Glutamatergic neuron (in vitro differentiated cells): ENCODE data around the gene HDAC3. TPM values are rescaled to one million over a fixed set of nuclear protein-coding genes. Genes with fewer than 3 reads are reported as not detected.

Experiments
- DNase-seq: peaks from one replicate; pipeline ENCODE4 v3.0.0; 2022
- H3K27ac Mint-ChIP-seq: one replicate; pipeline ENCODE4 v1.8.0; 2020; ENCODE audit warnings: mild to moderate bottlenecking, mixed read lengths, inconsistent platforms; ENCODE audit not compliant: unreplicated experiment
- H3K27me3 Mint-ChIP-seq: one replicate; pipeline ENCODE4 v1.8.0; 2020; ENCODE audit warnings: mild to moderate bottlenecking, moderate library complexity, mixed read lengths, inconsistent platforms; ENCODE audit not compliant: unreplicated experiment
- H3K36me3 Mint-ChIP-seq: one replicate; pipeline ENCODE4 v1.8.0; 2020; ENCODE audit warnings: mild to moderate bottlenecking, mixed read lengths, inconsistent platforms; ENCODE audit not compliant: unreplicated experiment
- H3K4me1 Mint-ChIP-seq: one replicate; pipeline ENCODE4 v1.8.0; 2020; ENCODE audit warnings: mild to moderate bottlenecking, low read depth, mixed read lengths, inconsistent platforms; ENCODE audit not compliant: unreplicated experiment
- H3K4me3 Mint-ChIP-seq: one replicate; pipeline ENCODE4 v1.8.0; 2020; ENCODE audit warnings: mild to moderate bottlenecking, mixed read lengths, inconsistent platforms; ENCODE audit not compliant: unreplicated experiment
- H3K9me3 Mint-ChIP-seq: one replicate; pipeline ENCODE4 v1.8.0; 2020; ENCODE audit warnings: mild to moderate bottlenecking, moderate library complexity, mixed read lengths, inconsistent platforms; ENCODE audit not compliant: unreplicated experiment
- CTCF ChIP-seq: fragments of 200-600 bp; sonication (generic); IDR thresholded peaks from one replicate; pipeline ENCODE4 v1.5.0; 2021; ENCODE audit not compliant: partially characterized antibody, unreplicated experiment
- total RNA-seq: library from RNA; stranded (reverse); fragmentation: NEBNext Ultra II Directional; extraction: Animal tissue kit (Norgen Biotek cat#: 25700); gene quantifications from one replicate; pipeline ENCODE4 v1.2.1, GENCODE V29; 2021; ENCODE audit not compliant: unreplicated experiment

Gene HDAC3
- total RNA-seq, 1 donor from 2014 or later: 81.8 TPM

GRCh38 chr5:141605523-141606277 is 30.9 kb downstream of the HDAC3 start:
- H3K27me3 Mint-ChIP-seq: no peaks in the 10 kb centered on the region
- TF ChIP-seq CTCF: no peak
- peaks cover 3% of the 10 kb centered on the region for H3K4me1 Mint-ChIP-seq
- no peak for DNase-seq
- no peaks in the 10 kb centered on the region for H3K9me3 Mint-ChIP-seq
- H3K36me3 Mint-ChIP-seq: no peaks in the 10 kb centered on the region
- no peak overlapping the region for H3K27ac Mint-ChIP-seq
- H3K4me3 Mint-ChIP-seq: no peak overlapping the region

- TF ChIP-seq CTCF: no peak
- H3K4me3 Mint-ChIP-seq: no peak overlapping the region
- H3K9me3 Mint-ChIP-seq: no peaks in the 10 kb centered on the region
- H3K4me1 Mint-ChIP-seq: peaks cover 3% of the 10 kb centered on the region
- no peaks in the 10 kb centered on the region for H3K36me3 Mint-ChIP-seq
- H3K27me3 Mint-ChIP-seq: no peaks in the 10 kb centered on the region
- DNase-seq: no peak
- no peak overlapping the region for H3K27ac Mint-ChIP-seq
Observed at GRCh38 chr5:141603923-141604717, 32.5 kb downstream of the HDAC3 start.

DNA sequence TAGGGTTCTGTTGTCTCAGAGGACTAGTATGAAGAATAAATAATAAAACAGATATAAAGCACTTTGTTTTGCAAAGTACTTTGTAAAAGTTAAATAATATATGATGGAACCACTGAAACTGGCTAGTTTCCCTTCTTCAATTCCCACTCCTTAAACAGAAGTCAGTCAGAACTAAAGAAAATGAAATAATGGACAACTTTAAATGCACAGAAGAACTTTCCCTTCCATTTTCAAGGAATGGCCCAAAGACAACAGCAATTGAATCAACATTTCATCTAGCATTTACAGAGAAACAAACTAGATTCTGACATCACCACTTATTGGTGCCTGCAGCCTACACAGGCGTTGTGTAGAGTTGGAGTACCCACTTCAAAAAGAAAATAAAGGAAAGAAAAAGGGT is 34.0 kb downstream of the HDAC3 start:
- TF ChIP-seq CTCF: no peak
- Mint-ChIP-seq H3K4me1 (peaks cover 5% of the 10 kb centered on the region), H3K27me3 (peaks cover under 1% of the 10 kb centered on the region), H3K4me3 (no peak overlapping the region), H3K36me3 (no peaks in the 10 kb centered on the region), H3K27ac (no peak overlapping the region), H3K9me3 (no peaks in the 10 kb centered on the region)
- no peak for DNase-seq

DNA sequence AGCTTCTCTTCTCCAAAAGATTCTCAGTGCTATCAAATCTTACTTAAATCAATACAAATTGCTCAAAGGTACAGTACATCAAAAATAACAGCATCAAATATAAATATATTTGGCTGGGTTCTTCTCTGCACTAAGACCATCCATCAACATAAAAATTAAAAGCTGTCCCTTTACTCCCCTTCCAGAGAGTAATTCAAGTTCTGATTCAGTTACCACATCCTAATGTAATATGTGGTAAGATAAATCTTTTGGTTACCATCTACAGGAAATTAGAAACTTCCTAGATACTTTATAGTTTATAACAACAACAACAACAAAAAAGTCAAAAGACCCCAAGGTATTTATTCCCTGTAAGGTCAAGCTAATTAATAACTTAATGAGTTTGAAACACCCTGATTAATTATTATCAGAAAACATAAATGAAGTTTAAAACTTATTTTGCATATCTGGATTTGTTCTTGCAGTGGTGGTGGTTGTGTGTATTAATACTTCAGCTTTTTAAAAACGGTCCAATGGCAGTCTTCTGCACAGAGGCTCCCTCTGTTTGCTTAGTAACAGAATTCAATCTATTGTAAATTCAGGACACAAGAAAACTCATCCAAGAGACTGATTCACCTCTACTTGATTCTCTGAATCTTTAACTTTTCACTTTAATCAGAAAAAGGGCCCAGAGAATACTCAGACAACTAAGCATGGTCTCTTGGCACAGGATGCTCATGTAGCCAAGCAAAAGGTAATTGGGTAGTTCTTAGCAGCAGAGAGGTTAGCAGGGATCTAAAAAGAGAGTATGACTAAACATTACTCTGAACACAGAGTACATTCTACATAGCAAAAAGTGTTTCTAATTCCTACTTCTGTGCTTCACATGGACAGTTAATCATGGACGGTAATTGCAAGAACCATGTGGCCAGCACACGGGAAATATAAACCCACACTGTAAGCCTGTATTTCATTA is 38.0 kb downstream of the HDAC3 start:
- no peak for DNase-seq
- Mint-ChIP-seq H3K27me3 (peaks cover 2% of the 10 kb centered on the region), H3K4me3 (no peak overlapping the region), H3K27ac (no peak overlapping the region), H3K36me3 (no peaks in the 10 kb centered on the region), H3K4me1 (peaks cover 5% of the 10 kb centered on the region), H3K9me3 (no peaks in the 10 kb centered on the region)
- TF ChIP-seq CTCF: no peak
